HEK293T (cell line): ENCODE data around the gene UFSP1.

Experiments used
- FOXM1 ChIP-seq: fragments of 450-650 bp; IDR thresholded peaks from 2 replicates; pipeline ENCODE4 v1.6.1; 2017; ENCODE audit warnings: mild to moderate bottlenecking, borderline replicate concordance
- HDGF ChIP-seq: fragments of 450-650 bp; IDR thresholded peaks from 2 replicates; pipeline ENCODE4 v1.6.1; 2017; ENCODE audit warnings: antibody characterized with exemption, borderline replicate concordance
- SP1 ChIP-seq: fragments of 450-650 bp; IDR thresholded peaks from 2 replicates; pipeline ENCODE4 v1.6.1; 2017
- ZNF384 ChIP-seq: fragments of 450-650 bp; IDR thresholded peaks from 2 replicates; pipeline ENCODE4 v1.6.1; 2016

DNA sequence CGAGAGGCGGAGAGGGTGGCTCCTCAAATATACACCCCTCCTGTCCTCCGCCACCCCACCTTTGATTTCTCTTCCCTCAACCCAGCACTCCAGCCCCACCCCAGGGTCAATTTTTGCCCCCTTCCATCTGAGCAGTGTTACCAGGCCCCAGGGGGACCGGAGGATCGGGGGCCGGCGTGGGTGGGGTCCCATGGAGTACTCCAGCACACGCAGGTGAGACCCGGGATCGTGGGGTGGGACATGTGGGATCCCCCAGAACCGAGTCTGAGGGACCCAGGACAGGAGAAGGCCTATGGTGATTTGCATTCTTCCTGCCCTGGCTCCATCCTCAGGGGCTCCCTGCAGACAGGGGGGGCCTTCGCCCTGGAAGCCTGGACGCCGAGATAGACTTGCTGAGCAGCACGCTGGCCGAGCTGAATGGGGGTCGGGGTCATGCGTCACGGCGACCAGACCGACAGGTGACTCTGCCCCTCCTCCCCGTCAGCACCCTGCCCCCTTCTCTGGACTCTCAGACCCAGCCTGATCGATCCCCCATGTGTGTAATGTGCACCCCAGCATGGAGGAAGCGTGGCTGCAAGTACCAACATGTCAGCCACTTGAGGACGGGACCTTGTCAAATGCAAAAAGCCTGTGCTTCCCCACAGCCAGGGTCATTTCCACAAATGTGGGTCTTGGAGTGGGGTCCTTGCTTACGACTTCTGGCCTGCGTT lies 21.6 kb downstream of the UFSP1 start:
- no peak for TF ChIP-seq HDGF
- TF ChIP-seq FOXM1, result no peak
- no peak for TF ChIP-seq ZNF384
- no peak for TF ChIP-seq SP1
